ENCODE results near the gene PCDHGA3. TPM values are rescaled to one million over a fixed set of nuclear protein-coding genes. Genes with fewer than 3 reads are reported as not detected.

Gene PCDHGA3
- total and polyA plus RNA-seq, 2 donors (not counting 3 experiments of a cell fraction or from before 2014, with no cell fraction given), result 0.88 to 1.1 TPM

DNA sequence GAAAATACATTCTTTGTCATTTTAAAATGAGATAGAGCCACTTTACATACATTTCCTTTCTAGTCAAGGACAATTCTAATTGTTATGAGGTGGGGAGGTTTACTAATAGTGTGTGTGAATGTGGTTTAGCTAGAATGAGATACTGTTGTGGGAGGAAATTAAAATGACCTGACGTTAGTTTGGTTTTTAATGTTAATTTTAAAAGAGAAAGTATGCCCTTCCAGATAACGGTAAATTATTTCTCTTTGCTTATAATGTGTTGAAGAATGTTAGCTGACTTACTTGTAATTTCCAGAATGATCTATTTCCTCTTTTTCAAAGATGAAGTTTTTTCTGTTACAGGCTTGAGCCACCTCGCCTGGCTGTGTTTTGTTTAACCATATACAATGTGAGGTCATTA lies 21.4 kb upstream of the PCDHGA3 start:
- BruUV-seq (replicated peaks), result no TSS peak
- DNase-seq (ENCODE audit: low read depth, low spot score), result no peak
- Histone ChIP-seq H3K4me3 (replicated peaks in 1 of 3; ENCODE audit: insufficient read depth in 1 of 3, low read depth in 1 of 3, low read length in 3 of 3) (no peak overlapping the region), H3K4me1 (ENCODE audit: control insufficient read depth, extremely low read depth, insufficient read depth, low read length) (no peaks in the 10 kb centered on the region), H3K79me2 (ENCODE audit: control insufficient read depth, insufficient read depth, low read length) (peaks cover 22% of the 10 kb centered on the region), H4K20me1 (replicated peaks; ENCODE audit: control insufficient read depth, extremely low read depth, insufficient read depth, low read length) (peaks cover 9% of the 10 kb centered on the region), H2AFZ (ENCODE audit: low read depth, low read length) (no peak overlapping the region), H3K36me3 (ENCODE audit: control insufficient read depth in 2 of 2, extremely low read depth in 1 of 2, insufficient read depth in 2 of 2, low read length in 2 of 2) (peaks cover 0 to 11% of the 10 kb centered on the region in 2 experiments), H3K9ac (replicated peaks; ENCODE audit: extremely low read depth, insufficient read depth, low read length) (no peak overlapping the region), H3K27ac (ENCODE audit: insufficient read depth, low read depth, low read length) (no peak overlapping the region), H3K9me3 (replicated peaks; ENCODE audit: control insufficient read depth, insufficient read depth, low read length) (peaks cover 15% of the 10 kb centered on the region), H3K4me2 (ENCODE audit: insufficient read depth, low read length) (no peak overlapping the region), H3K9me1 (replicated peaks; ENCODE audit: control insufficient read depth, extremely low read depth, insufficient read depth, low read length) (no peaks in the 10 kb centered on the region), H3K27me3 (ENCODE audit: control insufficient read depth in 2 of 2, insufficient read depth in 2 of 2, low read length in 2 of 2) (peaks cover 0 to 5% of the 10 kb centered on the region in 2 experiments)
- CTCF ChIA-PET, result interaction anchor here (2.8 kb wide), 1 partner anchor 242 kb away, joined by 18 read pairs; no protein-coding TSS in a partner anchor
- dilution Hi-C loops (cut with MboI; ENCODE audit: extremely low pct_ligation_motif_present, low sequenced_read_pairs) (no loop called here), intact Hi-C loops (cut with micrococcal nuclease) (no loop called here)
- FAIRE-seq, result no peak
- no peak for TF ChIP-seq FOS (IDR thresholded peaks at IDR 0.05; ENCODE audit: borderline replicate concordance, insufficient read depth, low read length)
- TF ChIP-seq, protein P1, sequence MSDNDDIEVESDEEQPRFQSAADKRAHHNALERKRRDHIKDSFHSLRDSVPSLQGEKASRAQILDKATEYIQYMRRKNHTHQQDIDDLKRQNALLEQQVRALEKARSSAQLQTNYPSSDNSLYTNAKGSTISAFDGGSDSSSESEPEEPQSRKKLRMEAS (IDR thresholded peaks at IDR 0.05; ENCODE audit: insufficient read depth, insufficient read length), result no peak
- TF ChIP-seq MYC (IDR thresholded peaks at IDR 0.05; ENCODE audit: low read depth, low read length), result no peak
- TF ChIP-seq JUN (IDR thresholded peaks at IDR 0.05; ENCODE audit: borderline replicate concordance, insufficient read depth, insufficient read length, low read depth), result no peak
- no peak for TF ChIP-seq POLR2A (IDR thresholded peaks at IDR 0.05; ENCODE audit: low read depth, low read length)
- POLR2A ChIA-PET, result no interaction called here

DNA sequence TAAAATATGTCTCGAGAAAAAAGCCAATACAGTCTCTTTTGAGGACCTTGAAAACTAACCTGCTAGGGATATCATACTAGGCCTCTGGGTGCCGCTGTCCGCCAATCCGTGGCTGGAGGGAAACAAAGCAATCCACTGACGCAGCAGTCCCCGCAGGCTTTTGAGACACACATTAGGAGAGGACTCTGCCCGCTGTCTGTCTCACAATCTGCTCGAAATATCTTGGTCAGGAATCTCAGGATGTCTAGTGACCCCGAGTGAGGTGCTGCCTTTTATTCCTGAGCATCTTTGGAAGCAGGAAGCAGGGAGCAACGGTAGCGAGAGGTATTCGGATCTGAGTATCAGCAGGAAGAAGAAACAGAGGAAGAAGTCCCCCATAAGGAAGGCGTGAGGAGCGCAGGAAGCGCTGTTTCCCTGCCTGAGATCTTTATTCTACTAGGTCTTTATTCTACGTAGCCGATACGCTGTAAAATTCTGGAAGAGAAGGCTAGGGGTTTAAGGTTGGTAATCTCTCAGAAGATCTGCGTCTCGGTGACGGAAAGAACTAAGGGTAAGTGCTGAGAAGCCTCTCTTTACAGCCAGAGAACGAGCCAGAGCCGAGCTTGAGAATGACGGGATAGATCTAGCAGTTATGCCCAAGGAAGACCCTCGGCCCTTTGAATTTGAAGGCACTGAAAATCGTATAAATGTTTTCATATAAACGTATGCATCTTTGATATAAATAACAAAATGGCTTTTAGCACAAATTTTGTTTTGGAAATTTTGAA lies 17.4 kb upstream of the PCDHGA3 start:
- peak; percentile 88 for FAIRE-seq
- Histone ChIP-seq H2AFZ (ENCODE audit: low read depth, low read length) (peak overlapping the region; percentile 92), H3K36me3 (ENCODE audit: control insufficient read depth in 2 of 2, extremely low read depth in 1 of 2, insufficient read depth in 2 of 2, low read length in 2 of 2) (no peaks in the 10 kb centered on the region), H3K9me3 (replicated peaks; ENCODE audit: control insufficient read depth, insufficient read depth, low read length) (no peaks in the 10 kb centered on the region), H3K27me3 (ENCODE audit: control insufficient read depth in 2 of 2, insufficient read depth in 2 of 2, low read length in 2 of 2) (peaks cover 14 to 31% of the 10 kb centered on the region in 2 experiments), H4K20me1 (replicated peaks; ENCODE audit: control insufficient read depth, extremely low read depth, insufficient read depth, low read length) (no peaks in the 10 kb centered on the region), H3K9me1 (replicated peaks; ENCODE audit: control insufficient read depth, extremely low read depth, insufficient read depth, low read length) (no peaks in the 10 kb centered on the region), H3K4me2 (ENCODE audit: insufficient read depth, low read length) (peak overlapping the region; percentile 92), H3K27ac (ENCODE audit: insufficient read depth, low read depth, low read length) (no peak overlapping the region), H3K79me2 (ENCODE audit: control insufficient read depth, insufficient read depth, low read length) (no peaks in the 10 kb centered on the region), H3K9ac (replicated peaks; ENCODE audit: extremely low read depth, insufficient read depth, low read length) (peak overlapping the region; percentile 69), H3K4me3 (replicated peaks in 1 of 3; ENCODE audit: insufficient read depth in 1 of 3, low read depth in 1 of 3, low read length in 3 of 3) (peak overlapping the region; percentile 27 to 74 (median 50)), H3K4me1 (ENCODE audit: control insufficient read depth, extremely low read depth, insufficient read depth, low read length) (no peaks in the 10 kb centered on the region)
- peak; percentile 77 for DNase-seq (ENCODE audit: low read depth, low spot score)
- TSS peak; percentile 57 for BruUV-seq (replicated peaks)
- TF ChIP-seq, protein P2, sequence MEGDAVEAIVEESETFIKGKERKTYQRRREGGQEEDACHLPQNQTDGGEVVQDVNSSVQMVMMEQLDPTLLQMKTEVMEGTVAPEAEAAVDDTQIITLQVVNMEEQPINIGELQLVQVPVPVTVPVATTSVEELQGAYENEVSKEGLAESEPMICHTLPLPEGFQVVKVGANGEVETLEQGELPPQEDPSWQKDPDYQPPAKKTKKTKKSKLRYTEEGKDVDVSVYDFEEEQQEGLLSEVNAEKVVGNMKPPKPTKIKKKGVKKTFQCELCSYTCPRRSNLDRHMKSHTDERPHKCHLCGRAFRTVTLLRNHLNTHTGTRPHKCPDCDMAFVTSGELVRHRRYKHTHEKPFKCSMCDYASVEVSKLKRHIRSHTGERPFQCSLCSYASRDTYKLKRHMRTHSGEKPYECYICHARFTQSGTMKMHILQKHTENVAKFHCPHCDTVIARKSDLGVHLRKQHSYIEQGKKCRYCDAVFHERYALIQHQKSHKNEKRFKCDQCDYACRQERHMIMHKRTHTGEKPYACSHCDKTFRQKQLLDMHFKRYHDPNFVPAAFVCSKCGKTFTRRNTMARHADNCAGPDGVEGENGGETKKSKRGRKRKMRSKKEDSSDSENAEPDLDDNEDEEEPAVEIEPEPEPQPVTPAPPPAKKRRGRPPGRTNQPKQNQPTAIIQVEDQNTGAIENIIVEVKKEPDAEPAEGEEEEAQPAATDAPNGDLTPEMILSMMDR (IDR thresholded peaks at IDR 0.05; ENCODE audit: extremely low read depth in 1 of 2, insufficient read depth in 1 of 2, low read depth in 1 of 2, low read length in 2 of 2), result peak; percentile 65 to 70
- TF ChIP-seq FOS (IDR thresholded peaks at IDR 0.05; ENCODE audit: borderline replicate concordance, insufficient read depth, low read length), result no peak
- ChIA-PET CTCF (interaction anchor here (1.0 to 2.9 kb wide), 8 partner anchors 9 to 241 kb away, joined by 3 to 17 read pairs (median 4); partner anchors contain the start of genes PCDHGA12 and PCDHGA3), POLR2A (no interaction called here)
- dilution Hi-C loops (cut with MboI; ENCODE audit: extremely low pct_ligation_motif_present, low sequenced_read_pairs) (no loop called here), intact Hi-C loops (cut with micrococcal nuclease) (loop anchor here (1.0 kb wide), 1 partner anchor 238 kb away; no protein-coding TSS in a partner anchor)

All from endothelial cell of umbilical vein (primary cell).